T-helper 22 cell (primary cell): Measurements from ENCODE around the gene ZNF512B.
"Not testable (repeated sequence)": the region's sequence is repeated elsewhere in the genome, so short reads cannot be mapped to it uniquely, and the experiment has no call there.

Experiments
- DNase-seq: peaks from one replicate; pipeline ENCODE4 v3.0.0-alpha.2; 2020; ENCODE audit warnings: low read depth

ZNF512B gene, protein sequence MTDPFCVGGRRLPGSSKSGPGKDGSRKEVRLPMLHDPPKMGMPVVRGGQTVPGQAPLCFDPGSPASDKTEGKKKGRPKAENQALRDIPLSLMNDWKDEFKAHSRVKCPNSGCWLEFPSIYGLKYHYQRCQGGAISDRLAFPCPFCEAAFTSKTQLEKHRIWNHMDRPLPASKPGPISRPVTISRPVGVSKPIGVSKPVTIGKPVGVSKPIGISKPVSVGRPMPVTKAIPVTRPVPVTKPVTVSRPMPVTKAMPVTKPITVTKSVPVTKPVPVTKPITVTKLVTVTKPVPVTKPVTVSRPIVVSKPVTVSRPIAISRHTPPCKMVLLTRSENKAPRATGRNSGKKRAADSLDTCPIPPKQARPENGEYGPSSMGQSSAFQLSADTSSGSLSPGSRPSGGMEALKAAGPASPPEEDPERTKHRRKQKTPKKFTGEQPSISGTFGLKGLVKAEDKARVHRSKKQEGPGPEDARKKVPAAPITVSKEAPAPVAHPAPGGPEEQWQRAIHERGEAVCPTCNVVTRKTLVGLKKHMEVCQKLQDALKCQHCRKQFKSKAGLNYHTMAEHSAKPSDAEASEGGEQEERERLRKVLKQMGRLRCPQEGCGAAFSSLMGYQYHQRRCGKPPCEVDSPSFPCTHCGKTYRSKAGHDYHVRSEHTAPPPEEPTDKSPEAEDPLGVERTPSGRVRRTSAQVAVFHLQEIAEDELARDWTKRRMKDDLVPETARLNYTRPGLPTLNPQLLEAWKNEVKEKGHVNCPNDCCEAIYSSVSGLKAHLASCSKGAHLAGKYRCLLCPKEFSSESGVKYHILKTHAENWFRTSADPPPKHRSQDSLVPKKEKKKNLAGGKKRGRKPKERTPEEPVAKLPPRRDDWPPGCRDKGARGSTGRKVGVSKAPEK

DNA sequence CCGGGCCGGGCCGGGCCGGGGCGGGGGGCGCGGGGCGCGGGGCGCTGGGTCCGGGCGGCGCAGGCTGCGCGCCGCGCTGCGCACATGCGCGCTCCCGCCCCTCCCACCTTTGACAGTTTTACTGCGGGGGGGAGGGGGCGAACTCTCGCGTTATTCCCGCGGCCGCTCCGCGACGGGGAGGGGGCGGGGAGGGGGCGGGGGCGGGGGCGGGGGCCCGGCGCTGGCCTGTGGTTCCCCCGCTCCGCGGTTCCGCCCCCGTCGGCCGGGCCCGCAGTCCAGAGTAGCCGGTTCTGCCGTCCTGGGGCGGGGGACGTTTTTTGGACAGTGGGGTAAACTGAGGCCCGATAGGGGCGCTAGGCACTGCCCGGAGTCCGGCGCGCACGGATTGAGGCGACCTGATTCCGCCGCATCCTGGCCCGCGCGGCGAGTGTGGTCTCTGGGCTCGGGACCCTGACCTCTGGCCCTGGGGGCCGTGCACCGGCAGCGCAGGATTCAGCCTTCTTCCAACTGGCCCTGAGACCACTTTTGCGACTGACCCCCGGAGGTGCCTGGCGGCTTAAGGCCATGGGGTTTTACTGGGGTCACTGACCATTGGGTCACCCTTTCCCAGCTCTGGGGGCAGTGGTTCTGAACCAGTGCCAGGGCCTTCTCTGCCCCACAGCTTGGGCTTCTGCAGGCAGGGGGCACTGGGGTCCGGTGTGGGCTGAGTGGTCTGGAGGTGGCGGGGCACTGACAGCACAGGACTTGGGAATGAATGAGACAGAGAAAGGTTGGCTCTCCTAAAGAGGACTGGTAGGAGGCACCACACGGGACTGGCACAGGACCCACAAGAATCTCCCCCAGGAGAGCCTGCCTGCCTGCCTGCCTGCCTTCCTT lies at the start of gene ZNF512B:
TSS of gene ZNF512B (minus strand) at position 93 of the 876 bp plus-strand sequence. CDS start 1,980 bp downstream, outside the sequence.
- peak; percentile 28 for DNase-seq

DNA sequence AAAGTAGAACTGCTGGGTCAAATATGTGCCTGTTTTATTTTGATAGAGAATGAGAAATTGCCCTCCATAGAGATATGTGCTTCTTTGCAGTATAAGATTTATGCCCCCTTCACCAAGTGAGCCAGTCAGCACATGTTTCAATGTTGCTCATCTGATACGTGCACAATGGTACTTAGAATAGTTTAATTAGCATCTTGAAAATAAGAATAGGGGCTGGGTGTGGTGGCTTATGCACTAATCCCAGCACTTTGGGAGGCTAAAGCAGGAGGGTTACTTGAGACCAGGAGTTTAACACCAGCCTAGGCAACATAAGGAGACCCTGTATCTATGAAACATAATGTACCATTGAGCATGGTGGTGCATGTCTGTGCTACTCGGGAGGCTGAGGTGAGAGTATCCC lies 45.9 kb upstream of the ZNF512B start:
- no peak for DNase-seq

DNA sequence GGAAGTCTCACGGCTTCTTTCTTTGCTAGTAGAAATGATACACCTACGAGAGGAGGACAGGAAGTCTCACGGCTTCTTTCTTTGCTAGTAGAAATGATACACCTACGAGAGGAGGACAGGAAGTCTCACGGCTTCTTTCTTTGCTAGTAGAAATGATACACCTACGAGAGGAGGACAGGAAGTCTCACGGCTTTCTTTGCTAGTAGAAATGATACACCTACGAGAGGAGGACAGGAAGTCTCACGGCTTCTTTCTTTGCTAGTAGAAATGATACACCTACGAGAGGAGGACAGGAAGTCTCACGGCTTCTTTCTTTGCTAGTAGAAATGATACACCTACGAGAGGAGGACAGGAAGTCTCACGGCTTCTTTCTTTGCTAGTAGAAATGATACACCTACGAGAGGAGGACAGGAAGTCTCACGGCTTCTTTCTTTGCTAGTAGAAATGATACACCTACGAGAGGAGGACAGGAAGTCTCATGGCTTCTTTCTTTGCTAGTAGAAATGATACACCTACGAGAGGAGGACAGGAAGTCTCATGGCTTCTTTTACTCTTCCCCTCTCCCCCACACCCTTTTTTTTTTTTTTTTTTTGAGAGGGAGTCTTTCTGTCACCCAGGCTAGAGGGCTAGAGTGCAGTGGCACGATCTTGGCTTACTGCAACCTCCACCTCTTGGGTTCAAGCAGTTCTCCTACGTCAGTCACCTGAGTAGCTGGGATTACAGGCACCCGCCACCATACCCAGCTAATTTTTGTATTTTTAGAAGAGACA lies 42.8 kb upstream of the ZNF512B start:
- DNase-seq: not testable (repeated sequence)

DNA sequence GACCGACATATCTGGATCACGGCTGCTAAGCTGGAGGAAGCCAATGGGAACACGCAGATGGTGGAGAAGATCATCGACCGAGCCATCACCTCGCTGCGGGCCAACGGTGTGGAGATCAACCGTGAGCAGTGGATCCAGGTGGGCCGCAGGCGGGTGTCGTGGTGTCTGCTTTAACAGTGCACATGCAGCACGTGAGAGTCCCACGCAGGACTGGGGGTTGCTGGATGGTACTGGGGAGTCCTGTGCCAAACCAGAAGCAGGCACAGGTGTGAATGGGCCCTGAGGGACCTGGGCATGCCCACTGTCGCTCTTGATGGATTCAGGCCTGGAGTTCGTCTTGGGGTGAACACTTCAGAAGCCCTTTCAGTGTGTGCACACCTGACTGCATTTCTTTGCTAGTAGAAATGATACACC lies 41.6 kb upstream of the ZNF512B start:
- DNase-seq: no peak

DNA sequence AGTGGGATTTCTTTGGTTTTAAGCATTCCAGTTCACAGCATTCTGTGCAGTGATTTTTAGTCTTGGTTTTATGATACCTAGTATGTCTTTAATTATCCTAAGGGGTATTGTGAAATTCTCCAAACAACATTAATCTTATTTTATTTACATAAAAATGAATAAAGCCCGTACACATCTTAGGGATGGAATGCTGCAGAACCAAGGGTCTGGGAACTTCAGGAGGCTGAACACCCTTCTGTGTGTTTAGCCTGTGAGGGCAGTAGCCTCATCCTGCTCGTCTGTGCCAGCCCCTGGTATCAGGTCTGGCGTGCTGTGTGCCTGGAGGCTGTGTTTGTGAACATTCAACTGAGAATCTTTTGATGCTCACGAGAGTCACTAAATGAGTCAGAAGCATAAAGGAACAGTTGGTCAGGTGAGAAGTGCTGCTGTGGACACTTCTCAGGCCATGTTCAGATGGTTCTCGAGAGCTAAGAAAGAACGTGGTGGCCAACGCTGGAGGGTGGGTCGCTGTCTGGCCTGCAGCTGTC lies 41.0 kb upstream of the ZNF512B start:
- DNase-seq: no peak

DNA sequence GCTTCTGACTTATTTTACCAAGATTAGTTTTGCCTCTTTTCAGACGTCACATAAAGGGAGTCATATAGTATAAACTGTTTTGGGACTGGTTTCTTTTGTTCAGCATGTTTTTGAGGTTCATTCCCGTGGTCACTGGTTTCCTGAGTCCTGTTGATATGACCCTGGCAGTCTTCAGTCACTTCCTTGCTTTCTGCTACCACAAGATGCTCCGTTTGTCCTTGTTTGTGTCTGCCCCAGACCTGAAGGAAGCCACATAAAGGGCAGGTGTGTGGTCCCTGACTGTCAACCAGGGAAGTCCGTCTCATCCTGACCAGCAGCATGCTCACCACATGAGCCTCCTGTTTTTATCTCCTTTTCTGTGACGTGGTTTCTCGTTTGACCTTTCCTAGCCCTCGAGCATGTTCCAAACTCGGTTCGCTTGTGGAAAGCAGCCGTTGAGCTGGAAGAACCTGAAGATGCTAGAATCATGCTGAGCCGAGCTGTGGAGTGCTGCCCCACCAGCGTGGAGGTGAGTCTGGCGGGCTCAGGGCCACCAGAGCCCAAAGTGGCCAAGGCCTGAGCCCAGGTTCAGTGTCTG lies 40.2 kb upstream of the ZNF512B start:
- no peak for DNase-seq

DNA sequence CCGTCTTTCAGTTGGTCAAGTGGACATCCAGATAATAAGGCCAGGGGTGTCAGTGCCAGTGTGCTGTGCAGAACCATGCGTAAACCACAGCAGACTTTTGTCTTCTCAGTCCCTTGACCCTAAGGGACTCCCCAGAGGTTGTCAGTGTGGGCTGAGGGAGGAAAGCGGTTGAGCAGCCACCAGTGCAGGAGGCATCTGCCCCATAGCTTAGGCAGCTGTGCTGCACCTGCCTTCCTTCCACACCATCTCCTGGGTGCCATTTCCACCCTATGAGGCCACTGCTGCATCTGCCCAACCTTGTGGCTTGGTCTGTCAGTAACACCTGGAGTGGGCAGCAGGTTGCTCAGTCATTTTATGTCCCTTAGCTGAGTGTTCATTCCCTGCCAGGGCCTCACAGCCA lies 37.2 kb upstream of the ZNF512B start:
- DNase-seq: no peak

DNA sequence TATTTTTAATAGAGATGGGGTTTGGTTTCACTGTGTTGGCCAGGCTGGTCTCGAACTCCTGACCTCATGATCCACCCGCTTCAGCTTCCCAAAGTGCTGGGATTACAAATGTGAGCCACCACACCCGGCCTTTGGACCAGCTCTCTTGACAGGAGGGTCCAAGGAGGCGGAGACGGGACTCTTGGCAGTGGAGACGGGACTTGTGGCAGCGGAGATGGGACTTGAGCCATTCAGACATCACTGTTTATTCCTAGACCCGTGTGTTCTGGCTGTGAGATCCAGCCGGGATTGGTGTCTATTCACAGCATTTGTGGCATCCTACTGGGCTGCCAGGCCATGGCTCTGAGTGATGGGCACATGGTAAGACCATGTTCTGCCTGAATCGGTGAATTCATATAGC lies 36.8 kb upstream of the ZNF512B start:
- DNase-seq: no peak

DNA sequence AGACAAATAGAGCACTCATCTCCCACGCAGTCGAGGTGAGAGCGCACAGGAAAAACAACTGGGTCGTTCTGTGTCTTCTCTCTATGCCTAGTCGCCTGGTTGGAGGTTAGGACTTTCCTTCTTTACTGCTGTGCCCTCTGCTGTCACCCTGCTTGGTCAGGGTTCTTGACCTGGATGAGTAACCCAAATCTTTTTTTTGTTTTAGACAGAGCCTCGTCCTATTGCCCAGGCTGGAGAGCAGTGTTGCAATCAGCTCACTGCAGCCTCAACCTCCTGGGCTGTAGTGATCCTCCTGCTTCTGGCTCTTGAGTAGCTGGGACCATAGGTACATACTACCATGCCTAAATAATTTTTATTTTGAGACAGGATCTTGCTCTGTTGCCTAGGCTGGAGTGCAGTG lies 35.7 kb upstream of the ZNF512B start:
- no peak for DNase-seq

DNA sequence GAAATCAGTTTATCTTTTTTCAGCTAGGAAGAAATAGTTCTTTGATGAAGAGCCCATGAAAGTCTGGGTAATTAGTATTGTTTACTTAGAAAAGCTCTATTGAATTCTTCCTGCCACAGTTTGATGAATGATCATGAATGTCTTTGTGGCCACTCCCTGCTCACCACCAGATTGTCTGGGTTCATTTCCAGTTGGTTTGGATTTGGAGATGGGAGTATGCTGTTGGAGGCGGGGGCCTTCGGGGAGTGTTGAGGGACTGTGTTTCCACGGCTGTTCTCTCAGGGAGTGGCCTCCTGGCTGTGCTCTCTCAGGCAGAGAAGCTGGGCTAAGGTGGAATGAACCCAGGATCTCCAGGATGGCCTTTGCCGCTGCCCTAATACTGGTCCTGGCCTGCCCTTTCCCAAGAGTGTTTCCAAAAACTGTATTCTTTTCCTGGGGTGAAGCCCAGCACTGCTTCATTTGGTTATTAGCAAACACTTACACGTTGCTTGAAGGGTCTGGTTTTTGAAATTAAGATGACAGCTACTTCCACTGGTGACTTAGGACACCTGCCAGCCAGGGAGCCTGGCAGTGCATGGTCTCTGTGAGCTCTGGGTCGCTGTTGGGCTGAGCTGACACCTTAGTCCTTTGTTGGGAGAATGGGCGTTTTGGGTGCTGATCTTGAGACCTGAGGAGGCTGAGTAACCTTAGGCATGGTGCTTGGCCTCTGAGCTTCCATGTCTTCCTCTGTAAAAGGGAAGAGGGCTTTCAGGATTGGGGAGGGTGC lies 34.4 kb upstream of the ZNF512B start:
- no peak for DNase-seq

DNA sequence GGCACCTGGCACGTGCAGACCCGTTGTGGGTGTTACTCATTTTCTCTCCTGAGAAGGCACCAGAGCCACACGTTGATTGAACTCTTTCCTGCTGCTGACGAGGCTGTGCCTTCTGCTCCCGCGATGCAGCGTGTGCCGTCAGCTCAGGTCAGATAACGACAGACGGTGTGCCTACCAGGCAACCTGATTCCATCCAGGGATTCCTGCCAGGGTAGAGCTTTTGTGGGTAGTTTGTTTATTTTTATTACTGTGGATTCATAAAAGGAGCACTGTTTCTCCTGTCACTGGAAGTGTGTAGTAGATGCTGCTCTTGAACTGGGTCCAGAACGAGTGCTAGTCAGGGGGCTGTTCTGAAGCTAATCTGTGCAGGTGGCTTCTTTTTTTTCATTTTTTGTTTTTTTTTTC lies 31.9 kb upstream of the ZNF512B start:
- DNase-seq: no peak

DNA sequence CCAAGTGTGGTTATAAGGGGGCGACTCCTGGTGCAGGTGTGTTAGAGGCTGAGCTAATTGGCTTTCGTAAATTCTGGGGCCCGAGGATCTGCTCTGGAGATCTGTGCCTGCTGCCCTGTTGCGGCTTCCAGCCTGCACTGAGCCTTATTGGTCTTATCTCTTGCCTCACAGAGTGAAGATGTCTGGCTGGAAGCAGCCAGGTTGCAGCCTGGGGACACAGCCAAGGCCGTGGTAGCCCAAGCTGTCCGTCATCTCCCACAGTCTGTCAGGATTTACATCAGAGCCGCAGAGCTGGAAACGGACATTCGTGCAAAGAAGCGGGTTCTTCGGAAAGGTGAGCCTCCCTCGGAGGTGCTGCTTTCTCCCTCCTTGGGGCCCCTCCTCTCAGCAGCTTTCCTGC lies 31.2 kb upstream of the ZNF512B start:
- no peak for DNase-seq

DNA sequence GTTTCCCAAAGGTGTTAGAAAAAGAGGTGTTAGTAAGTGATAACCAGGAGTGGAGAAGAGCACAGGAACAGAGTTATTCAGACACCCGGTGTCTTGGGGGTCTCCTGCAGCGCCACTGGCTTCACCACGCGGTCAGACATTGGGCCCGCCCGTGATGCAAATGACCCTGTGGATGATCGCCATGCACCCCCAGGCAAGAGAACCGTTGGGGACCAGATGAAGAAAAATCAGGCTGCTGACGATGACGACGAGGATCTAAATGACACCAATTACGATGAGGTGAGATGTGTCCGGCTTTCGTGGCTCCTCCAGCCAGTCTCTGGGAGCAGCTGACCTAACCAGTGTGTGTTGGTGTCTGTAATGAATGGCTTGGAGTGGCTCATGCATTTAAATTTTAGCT lies 13.2 kb upstream of the ZNF512B start:
- DNase-seq: no peak

DNA sequence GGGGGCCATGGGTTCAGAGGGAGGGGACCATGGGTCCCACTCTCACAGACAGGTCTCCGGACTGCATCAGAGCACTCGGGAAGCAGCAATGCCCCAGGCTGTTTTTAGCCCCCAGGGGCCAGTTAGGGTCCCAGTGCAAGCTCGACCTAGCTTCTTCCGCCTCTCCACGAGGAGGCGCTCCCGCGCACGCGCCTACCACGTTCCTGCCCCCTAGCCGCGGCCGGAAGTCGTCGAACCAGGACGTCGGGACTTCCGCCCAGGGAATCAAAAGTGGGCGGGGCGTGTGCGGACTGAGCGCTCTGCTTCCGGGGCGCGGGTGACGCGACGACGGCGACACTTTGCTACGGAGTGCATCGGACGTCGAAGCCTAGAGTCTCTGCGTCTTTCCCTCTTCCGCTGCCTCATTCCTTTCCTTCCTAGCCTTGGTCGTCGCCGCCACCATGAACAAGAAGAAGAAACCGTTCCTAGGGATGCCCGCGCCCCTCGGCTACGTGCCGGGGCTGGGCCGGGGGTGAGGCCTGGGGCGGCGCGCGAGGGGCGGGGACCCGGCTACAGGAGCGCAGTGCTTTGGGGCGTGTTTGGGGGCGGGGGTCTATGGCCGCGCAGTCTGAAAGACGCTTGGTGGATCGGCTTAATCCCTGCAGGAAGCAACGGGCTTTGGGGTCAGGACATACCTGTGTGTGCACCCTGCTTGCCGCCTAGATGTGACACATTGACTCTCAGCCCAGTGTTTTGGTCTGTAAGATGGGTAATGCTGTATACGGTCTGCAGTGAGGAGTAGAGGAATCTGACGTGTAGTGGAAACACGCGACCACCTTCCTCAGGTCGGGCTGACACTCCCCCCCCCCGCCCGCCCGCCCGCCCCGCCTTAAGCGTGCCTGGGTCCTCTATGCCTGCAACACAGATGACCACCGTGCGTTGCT lies 11.3 kb upstream of the ZNF512B start, which contains the start of gene PRPF6:
TSS of gene PRPF6 (plus strand) at position 327 of the 923 bp plus-strand sequence. CDS start at position 441, 114 bp downstream.
- DNase-seq: peak; percentile 90

DNA sequence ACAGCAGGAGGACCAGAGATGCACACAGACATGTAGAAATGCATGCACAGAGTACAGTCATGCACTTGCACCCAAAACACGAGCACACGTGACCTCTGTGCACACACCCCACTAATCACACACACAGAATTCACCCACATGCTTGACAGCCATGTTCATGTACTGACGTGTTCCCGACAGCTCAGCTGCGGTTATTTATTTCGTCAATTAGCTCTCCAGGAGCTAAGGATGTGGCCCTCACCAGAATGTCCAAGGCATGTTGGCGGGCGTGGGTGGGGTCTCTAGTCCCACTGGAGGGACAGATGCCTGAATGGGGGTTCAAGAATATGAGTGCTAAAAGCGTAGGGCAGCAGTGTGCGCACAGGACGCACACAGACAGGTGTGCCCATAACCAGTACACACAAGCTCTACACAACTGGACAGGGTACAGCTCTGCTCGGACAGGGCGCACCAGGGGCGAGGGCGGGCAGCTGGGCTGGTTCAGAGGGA lies 10.6 kb upstream of the ZNF512B start:
- DNase-seq: peak; percentile 40

DNA sequence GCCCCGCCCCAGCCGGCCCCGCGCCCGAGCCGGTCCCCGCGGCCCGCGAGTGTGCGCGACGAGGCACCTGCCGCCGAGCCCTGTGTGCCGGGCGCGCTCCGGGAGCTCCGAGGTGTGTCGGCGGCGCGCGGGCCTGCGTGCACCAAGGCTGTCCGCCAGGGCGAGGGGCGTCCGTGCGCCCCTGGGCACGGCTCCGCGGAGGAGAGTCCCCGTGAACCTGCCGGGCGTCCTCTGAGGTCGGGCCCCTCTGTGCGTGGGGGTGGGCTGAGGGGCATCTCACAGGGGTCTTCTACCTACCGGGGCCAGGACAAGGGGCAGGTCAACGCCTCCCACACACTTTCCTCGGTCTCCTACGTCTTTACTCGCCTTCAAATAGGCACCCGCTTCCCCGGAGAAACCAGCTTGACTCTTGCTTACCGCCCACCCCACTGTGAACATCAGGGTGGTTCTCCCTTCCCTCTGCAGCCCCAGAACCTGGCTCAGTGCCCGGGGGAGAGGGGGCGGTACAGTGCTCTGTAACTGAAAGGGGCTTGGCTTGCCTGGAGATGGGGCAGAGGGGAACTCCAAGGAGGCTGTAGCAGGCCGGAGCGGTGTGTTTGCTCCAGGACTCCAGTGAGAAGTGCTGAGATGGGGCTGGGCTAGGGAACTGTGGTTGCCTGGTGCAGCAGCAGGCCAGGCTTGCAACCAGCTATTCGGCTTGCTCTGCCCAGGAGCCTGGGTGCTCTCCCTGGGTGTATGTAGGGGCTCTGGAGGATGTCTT lies 10.0 kb upstream of the ZNF512B start, which contains the start of gene SAMD10:
TSS of gene SAMD10 (minus strand) at position 86 of the 760 bp plus-strand sequence. CDS start 175 bp downstream, outside the sequence.
- peak; percentile 58 for DNase-seq

DNA sequence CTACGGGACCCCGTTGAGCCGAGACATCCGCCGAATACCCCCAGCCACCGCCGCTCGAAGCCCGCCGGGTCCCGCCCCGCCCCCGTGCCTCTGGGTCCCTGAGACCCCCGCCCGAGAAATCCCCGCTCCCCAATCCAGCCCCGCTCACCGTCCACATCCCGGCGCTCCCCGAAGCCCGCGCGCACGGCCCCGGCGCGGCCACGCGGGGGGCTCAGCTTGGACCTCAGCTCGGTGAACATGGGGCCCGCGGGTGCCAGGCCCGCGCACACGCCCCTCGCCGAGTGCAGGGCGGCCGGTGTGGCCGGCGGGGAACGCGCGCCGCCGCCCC lies 9.5 kb upstream of the ZNF512B start:
- no peak for DNase-seq
